Suppressor macrophage treated with lipopolysaccharide for 4 hours (primary cell): ENCODE data around the gene PLEKHB1.

Source experiments
- DNase-seq: peaks from one replicate; pipeline ENCODE4 v3.0.0-alpha.2; 2020

PLEKHB1 gene, protein sequence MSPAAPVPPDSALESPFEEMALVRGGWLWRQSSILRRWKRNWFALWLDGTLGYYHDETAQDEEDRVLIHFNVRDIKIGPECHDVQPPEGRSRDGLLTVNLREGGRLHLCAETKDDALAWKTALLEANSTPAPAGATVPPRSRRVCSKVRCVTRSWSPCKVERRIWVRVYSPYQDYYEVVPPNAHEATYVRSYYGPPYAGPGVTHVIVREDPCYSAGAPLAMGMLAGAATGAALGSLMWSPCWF

GRCh38 chr11:73645972-73646631, at the start of gene PLEKHB1:
Gene PLEKHB1 (plus strand): TSS chr11:73646581. CDS start chr11:73646609, 28 bp downstream.
- no peak for DNase-seq

DNA sequence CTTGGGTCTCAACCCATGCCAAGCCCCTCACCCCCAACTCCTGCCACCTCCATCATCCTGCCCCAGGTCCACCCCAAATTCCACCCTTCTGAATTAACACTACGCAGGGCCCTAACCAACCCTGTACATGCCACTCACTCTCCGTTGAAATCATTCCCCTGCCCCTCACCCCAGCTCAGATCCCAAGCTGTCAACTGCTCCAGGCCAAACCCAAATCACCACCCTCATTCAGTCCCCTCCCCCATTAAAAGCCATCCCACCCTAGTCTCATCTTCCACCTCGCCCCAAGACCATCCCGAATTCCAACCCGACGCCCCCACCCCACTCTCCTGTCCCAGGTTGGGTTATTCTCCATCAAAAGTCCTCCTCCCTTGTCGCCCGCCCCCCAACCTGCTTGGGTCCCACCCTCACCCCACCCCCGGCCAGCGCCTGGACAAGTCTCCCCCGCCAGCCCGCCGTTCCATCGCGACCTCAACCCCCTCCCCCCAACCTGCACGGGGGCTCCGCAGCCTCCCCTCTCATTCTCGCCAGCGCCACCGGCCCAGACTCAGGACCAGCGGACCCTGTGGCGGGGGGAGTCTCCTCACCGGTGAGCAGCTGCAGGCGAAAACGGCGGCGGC, 48.9 kb upstream of the PLEKHB1 start:
- no peak for DNase-seq

- peak; percentile 97 for DNase-seq
Observed at GRCh38 chr11:73597956-73598718, 48.2 kb upstream of the PLEKHB1 start, which contains the start of gene FAM168A. Gene FAM168A (minus strand): TSS chr11:73598112. CDS start chr11:73468474, 129,638 bp downstream.

DNA sequence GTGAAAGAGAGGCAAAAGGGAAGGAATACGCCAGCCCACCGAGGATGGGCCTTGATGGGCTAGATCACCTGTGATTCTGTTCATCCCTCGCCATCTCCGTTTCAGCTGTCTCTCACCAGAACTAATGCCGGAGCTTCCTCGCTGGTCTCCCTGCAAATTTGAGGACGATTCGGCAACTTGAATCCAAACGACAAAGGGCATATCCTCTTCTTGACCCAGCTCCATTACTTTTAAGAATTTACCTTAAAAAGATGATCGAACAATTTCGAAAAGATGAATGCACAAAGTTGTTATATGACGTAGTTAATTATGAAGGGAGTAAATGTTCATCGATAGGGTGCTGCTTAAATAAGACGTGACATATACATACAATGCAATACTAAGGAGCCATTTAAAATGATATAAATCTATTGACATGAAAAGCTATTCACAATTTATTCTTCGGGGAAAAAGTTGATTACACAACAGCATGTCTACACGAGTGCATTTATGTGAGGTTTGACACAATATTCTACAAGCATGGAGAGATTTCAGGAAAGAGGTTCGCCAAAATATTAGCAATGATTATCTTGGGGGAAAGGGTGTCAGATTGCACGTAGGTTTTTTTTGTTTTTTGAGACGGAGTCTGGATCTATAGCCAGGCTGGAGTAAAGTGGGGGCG, 47.5 kb upstream of the PLEKHB1 start:
- no peak for DNase-seq

DNA sequence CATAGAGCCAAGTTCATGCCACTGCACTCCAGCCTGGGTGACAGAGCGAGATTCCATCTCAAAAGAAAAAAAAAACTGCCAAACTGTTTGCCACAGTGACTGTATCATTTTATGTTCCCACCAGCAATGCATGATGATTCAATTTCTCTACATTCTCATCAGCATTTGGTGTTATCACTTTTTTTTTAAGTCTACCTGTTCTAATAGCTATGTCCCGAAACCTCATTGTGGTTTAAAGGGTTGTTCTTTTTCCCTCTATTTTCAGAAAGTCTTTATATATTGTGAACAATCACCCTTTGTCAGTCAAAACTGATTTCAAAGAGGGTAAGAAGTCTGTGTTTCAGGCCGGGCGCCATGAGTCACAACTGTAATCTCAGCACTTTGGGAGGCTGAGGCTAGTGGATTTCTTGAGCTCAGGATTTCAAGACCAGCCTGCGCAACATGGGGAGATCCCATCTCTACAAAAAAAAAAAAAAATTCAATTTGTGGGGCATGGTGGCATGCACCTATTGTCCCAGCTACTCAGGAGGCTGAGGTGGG, 33.7 kb upstream of the PLEKHB1 start:
- DNase-seq = no peak

DNA sequence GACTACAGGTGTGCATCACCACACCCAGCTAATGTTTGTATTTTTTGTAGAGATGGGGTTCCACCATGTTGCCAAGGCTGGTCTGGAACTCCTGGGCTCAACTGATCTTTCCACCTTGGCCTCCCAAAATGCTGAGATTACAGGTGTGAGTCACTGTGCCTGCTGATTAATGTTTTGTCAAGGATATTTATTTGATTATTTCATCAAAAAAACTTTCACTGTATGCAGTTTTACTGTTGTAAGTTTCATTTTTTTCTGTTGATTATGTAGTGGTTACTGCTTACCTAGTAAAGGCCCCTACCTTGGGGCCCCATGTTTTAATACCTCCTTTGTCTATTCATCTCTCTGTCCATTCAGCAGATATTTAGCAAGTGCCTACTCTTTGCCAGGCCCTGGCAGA, 31.8 kb upstream of the PLEKHB1 start:
- no peak for DNase-seq

GRCh38 chr11:73622926-73623593, 23.3 kb upstream of the PLEKHB1 start:
- peak; percentile 60 for DNase-seq

DNA sequence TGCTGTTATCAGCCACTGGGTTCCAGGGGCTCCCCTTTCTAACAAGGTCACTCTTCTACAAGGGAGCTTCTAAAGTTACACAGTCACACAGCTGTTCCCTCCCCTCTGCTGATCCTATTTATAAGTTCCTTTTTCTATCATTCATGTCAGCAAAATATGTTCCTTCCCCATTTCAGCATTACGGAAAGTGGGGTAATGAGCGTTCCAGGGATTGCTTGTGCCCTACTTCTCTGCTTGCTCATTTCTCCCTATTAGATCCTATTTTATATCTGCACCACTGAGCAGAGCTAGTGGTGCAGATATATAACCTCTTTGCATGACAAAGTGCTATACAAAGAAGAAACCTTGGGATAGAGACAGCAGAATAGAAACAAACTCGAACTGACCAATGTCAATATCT, 22.7 kb upstream of the PLEKHB1 start:
- DNase-seq = peak; percentile 86

- DNase-seq = peak; percentile 79
Observed at GRCh38 chr11:73625696-73626318, 20.6 kb upstream of the PLEKHB1 start.

- DNase-seq = no peak
Observed at GRCh38 chr11:73629907-73630306, 16.5 kb upstream of the PLEKHB1 start.

DNA sequence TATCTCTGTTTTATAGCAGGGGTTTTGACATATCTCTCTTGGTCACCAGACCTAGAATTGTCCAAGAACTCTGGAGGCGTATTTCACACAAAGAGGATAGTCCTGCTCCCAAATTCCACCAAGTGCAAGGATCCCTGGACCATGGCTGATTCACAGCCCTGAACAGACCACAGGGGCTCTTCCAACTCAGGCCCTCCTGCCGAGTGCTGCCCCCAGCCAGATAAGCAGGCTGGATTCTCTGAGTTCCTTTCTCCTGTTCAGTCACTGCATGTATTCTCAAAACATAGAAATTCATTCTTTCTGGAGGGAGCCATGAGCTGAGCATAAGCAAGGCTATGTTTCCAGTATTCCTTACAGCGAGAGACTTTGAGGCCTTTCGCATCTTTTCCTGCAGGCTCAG, 13.4 kb upstream of the PLEKHB1 start:
- no peak for DNase-seq

- no peak for DNase-seq
Observed at GRCh38 chr11:73633999-73634398, 12.4 kb upstream of the PLEKHB1 start.

GRCh38 chr11:73635721-73636120, 10.7 kb upstream of the PLEKHB1 start:
- DNase-seq = no peak

- DNase-seq = no peak
Observed at GRCh38 chr11:73636249-73636648, 10.1 kb upstream of the PLEKHB1 start.

DNA sequence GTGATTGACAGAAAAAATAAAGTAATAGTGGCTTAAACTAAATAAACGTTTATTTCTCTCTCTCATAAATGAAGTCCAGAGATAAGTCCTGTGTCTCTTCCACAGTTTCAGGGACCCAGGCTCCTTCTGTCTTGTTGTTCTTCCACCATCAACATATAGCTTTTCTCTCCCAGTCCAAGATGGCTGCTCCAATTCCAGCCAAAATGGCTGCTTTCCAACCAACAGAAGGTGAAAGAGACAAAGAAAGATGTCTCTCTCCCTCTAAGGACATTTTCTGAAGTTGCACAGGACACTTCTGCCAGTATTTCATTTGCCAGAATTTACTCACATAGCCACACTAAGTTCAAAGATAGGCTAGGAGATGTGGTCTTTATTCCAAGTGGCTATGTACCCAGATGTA, 9.4 kb upstream of the PLEKHB1 start:
- no peak for DNase-seq

GRCh38 chr11:73640592-73640991, 5.8 kb upstream of the PLEKHB1 start:
- DNase-seq = no peak

DNA sequence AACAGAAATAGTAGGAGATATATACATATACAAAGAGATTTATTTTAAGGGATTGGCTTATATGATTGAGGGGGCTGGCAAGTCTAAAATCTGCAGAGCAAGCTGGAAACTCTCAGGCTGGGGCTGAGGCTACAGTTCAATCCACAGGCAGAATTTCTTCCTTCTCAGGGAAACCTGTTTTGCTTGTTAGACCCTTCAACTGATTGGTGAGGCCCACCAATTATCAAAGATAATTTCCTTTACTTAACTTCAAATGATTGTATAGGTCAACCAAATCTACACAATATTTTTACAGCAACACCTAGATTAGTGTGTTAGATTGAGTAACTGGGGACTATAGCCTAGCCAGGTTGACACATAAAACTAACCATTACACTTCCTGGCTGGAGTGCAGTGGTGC, 4.7 kb upstream of the PLEKHB1 start:
- no peak for DNase-seq

DNA sequence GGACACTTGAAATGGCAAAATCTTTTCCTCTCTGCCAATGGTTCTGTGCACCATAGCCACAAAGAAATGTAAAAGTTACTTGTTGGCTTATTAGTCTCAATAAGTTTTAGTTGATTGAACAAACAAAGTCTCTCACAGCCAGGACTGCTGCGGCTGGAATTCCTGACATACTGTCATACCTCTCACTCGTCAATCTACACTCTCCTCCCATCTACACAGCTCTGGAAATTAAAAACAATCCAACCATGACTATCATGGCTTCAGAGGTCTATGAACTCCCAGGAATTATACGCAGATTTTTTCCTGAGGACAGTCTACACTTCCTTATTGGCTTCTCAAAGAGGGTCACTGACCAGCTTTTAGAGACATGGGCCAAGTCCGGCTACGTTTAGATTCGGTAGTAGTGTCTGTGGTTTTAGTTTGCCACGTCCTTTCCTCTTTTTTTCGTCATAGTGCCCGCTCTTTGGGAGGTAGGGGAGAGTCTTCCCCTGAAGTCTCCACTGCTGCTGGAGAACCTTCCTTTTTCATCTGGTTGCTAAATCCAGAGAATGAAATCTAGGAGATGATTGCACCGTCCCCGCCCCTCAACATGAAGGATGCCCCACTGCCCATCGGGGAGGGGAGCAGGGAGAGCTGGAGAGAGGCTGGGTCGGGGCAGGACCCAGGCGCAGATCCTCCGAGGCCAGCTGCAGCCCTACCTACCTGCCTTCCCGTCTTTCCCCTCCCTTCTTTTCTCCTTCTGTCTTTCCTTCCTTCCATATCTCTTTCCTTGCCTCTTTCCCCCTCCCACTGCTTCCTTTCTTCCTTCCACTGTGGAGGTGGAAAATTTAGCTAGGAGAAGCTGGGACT, 1.0 kb upstream of the PLEKHB1 start:
- peak; percentile 45 for DNase-seq

DNA sequence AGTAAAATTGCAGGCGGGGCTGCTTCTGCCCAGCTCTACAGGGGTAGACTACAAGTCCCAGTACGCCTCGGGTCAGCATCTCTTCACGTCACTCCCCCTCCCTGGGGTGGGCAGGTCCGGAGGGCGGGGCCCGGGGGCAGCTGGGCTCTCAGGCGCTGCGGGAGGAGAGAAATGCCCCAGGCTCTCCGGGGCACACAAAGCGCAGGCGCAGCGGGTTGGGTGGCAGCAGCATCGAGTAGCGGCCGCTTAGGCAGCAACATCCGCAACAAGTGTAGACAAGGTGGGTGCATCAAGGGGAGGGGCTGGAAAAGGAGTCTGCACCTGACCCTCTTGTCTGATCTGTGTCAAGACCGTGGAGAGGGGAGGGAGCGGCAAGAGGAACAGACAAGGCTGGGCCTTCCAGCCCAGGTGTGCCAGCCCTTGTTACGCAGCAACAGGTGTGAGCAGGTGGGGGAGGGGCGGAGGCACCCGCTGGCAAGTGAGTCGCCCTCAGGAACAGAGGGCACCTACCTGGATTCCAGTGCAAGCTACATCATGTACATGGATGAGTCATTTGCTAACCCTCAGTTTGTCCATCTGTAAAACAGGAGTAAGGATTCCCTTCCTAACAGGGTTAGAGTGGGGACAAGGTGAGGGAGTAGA, 1.2 kb downstream of the PLEKHB1 start:
- DNase-seq = peak; percentile 87

DNA sequence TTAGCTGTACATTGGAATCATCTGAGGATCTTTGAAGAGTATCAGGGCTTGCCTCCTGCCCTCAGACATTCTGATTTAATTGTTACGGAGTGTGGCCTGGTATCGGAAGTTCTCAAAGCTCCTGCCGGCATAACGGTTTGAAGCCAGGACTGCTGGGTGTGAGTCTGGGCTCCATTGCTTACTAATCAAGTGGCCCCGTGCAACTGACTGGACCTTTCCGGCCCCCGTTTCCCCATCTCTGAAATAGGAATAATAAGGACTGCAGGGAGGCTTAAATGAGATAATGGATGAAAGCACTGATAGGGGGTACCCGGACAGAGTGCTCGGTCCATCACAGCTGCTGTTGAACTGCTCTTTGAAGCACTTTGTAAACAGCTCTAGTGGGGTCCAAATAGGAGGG, 1.7 kb downstream of the PLEKHB1 start:
- DNase-seq = no peak
